ENCODE measurements around the gene SPESP1.

GRCh38 chr15:68984586-68984985 is 54.3 kb downstream of the SPESP1 start:
- TF ChIP-seq MAX (IDR thresholded peaks at IDR 0.05; ENCODE audit: low read depth, low read length) (no peak), CTCF (IDR thresholded peaks at IDR 0.05; ENCODE audit: low read depth, low read length) (no peak)

Data from NB4 (cell line).